GM12878 (cell line): Measurements from ENCODE around the gene SLC6A7. TPM values are rescaled to one million over a fixed set of nuclear protein-coding genes. Genes with fewer than 3 reads are reported as not detected.

Experiments
- ATAC-seq: fragments of 200-7000 bp; cut with Tn5 transposase; 3 replicates; pipeline ENCODE4 v1.9.1; 2020; ENCODE audit warnings: mild to moderate bottlenecking, moderate library complexity
- BruUV-seq: library from RNA; stranded (reverse); fragments of 400-500 nt; replicated peaks from 2 replicates; lab custom pipeline; 2021; lab: Mats Ljungman, UMichigan
- CTCF ChIA-PET: fragments of 300-600 bp; sonication (Branson Sonifier 250); formaldehyde crosslinking; extraction: SDS; loops from one replicate; lab custom pipeline; 2021; ENCODE audit warnings: inconsistent platforms; lab: Yijun Ruan, JAX
- POLR2A ChIA-PET: fragments of 350-600 bp; formaldehyde crosslinking; extraction: SDS; loops from one replicate; lab custom pipeline; 2021; ENCODE audit warnings: inconsistent platforms; lab: Charles Lee
- RAD21 ChIA-PET: fragments of 300-600 bp; sonication (Branson Sonifier 250); formaldehyde crosslinking; loops from one replicate; lab custom pipeline; 2023; ENCODE audit warnings: antibody characterized with exemption; ENCODE audit not compliant: unreplicated experiment; lab: Charles Lee
- SMC1A ChIA-PET: fragments of 300-600 bp; sonication (Branson Sonifier 250); formaldehyde crosslinking; loops from one replicate; lab custom pipeline; 2023; ENCODE audit not compliant: unreplicated experiment, uncharacterized antibody; lab: Charles Lee
- DNase-seq: peaks from one replicate; pipeline ENCODE4 v3.0.0-alpha.2; 2011; ENCODE audit warnings: low read depth, low spot score
- FAIRE-seq: peaks from 3 replicates; lab custom pipeline; 2011; peaks lifted over from hg19 to GRCh38; lab: Jason Lieb, UNC
- H2AFZ ChIP-seq: 2 replicates; pipeline ENCODE4 v1.6.0; 2011; ENCODE audit warnings: low read depth, low read length, control low read depth; ENCODE audit not compliant: control insufficient read depth
- H3K27ac ChIP-seq: 2 replicates; pipeline ENCODE4 v1.5.1; 2011; ENCODE audit warnings: control low read depth; ENCODE audit not compliant: control insufficient read depth, insufficient read depth
- H3K27me3 ChIP-seq, 2 experiments: replicated peaks in 1 of 2; 2 replicates each; pipeline versions ENCODE4 v1.6.0 to v1.6.1; 2011; ENCODE audit warnings: low read length in 1 of 2; ENCODE audit not compliant: control insufficient read depth in 2 of 2, insufficient read depth in 2 of 2
- H3K36me3 ChIP-seq, 2 experiments: 2 replicates each; pipeline ENCODE4 v1.5.1; 2011; ENCODE audit warnings: low read length in 1 of 2; ENCODE audit not compliant: control insufficient read depth in 2 of 2, insufficient read depth in 2 of 2
- H3K4me1 ChIP-seq: 2 replicates; pipeline ENCODE4 v1.6.1; 2011; ENCODE audit warnings: mild to moderate bottlenecking, low read length, moderate library complexity, mixed read lengths; ENCODE audit not compliant: control insufficient read depth, insufficient read depth
- H3K4me2 ChIP-seq: 2 replicates; pipeline ENCODE4 v1.6.0; 2011; ENCODE audit warnings: control low read depth; ENCODE audit not compliant: control insufficient read depth, insufficient read depth
- H3K4me3 ChIP-seq: fragments of 200-600 bp; sonication (generic); 2 replicates; pipeline ENCODE4 v1.5.1; 2016
- H3K79me2 ChIP-seq: 2 replicates; pipeline ENCODE4 v1.6.0; 2011; ENCODE audit warnings: low read length; ENCODE audit not compliant: control insufficient read depth, insufficient read depth
- H3K9ac ChIP-seq: 2 replicates; pipeline ENCODE4 v1.8.0; 2011; ENCODE audit warnings: low read length, control low read depth, mixed read lengths; ENCODE audit not compliant: control insufficient read depth, insufficient read depth
- H3K9me3 ChIP-seq: replicated peaks from 3 replicates; pipeline ENCODE4 v1.5.1; 2011; ENCODE audit warnings: mild to moderate bottlenecking, low read length; ENCODE audit not compliant: control insufficient read depth, insufficient read depth
- H4K20me1 ChIP-seq: 2 replicates; pipeline ENCODE4 v1.6.0; 2011; ENCODE audit not compliant: control insufficient read depth, insufficient read depth
- BCL11A ChIP-seq: IDR thresholded peaks from 2 replicates; pipeline ENCODE4 v1.6.1; 2011; ENCODE audit warnings: low read depth, low read length
- CHD4 ChIP-seq: fragments of 200-600 bp; sonication (generic); IDR thresholded peaks from 2 replicates; pipeline ENCODE4 v1.6.1; 2016; ENCODE audit warnings: mild to moderate bottlenecking
- EED ChIP-seq: sonication (generic); IDR thresholded peaks from 2 replicates; pipeline ENCODE4 v1.6.1; 2016; ENCODE audit warnings: antibody characterized with exemption, low read depth
- JUND ChIP-seq: IDR thresholded peaks from 2 replicates; pipeline ENCODE4 v1.6.1; 2012; ENCODE audit warnings: low read depth, mild to moderate bottlenecking, low read length, improper control_type of control experiment, moderate library complexity
- MTA2 ChIP-seq: fragments of 450-650 bp; IDR thresholded peaks from 2 replicates; pipeline ENCODE4 v1.6.1; 2016; ENCODE audit warnings: low read depth, mild to moderate bottlenecking, moderate library complexity
- MXI1 ChIP-seq: fragments of 150-350 bp; IDR thresholded peaks from 2 replicates; pipeline ENCODE4 v1.6.1; 2011; ENCODE audit warnings: low read depth, mild to moderate bottlenecking, inconsistent platforms, low read length, improper control_type of control experiment
- MYC ChIP-seq: IDR thresholded peaks from 2 replicates; pipeline ENCODE4 v1.6.1; 2011; ENCODE audit warnings: mild to moderate bottlenecking, low read length, moderate library complexity, inconsistent platforms; ENCODE audit not compliant: insufficient read depth, insufficient replicate concordance, insufficient read length, severe bottlenecking
- NR2C2 ChIP-seq: IDR thresholded peaks from 2 replicates; pipeline ENCODE4 v1.6.1; 2011; ENCODE audit warnings: borderline replicate concordance, low read depth; ENCODE audit not compliant: control insufficient read depth, insufficient read length
- RAD21 ChIP-seq: IDR thresholded peaks from 2 replicates; pipeline ENCODE4 v1.6.1; 2011; ENCODE audit warnings: mild to moderate bottlenecking, low read depth, low read length, moderate library complexity; ENCODE audit not compliant: insufficient read depth
- RUNX3 ChIP-seq: IDR thresholded peaks from 2 replicates; pipeline ENCODE4 v1.6.1; 2012; ENCODE audit warnings: low read length, inconsistent platforms
- SMAD1 ChIP-seq: fragments of 450-650 bp; IDR thresholded peaks from 2 replicates; pipeline ENCODE4 v1.6.1; 2018; ENCODE audit warnings: mild to moderate bottlenecking, low read depth; ENCODE audit not compliant: partially characterized antibody
- SMAD5 ChIP-seq: IDR thresholded peaks from 2 replicates; pipeline ENCODE4 v1.6.1; 2016; ENCODE audit warnings: antibody characterized with exemption, low read depth
- SUZ12 ChIP-seq: fragments of 200-600 bp; sonication (generic); IDR thresholded peaks from one replicate; pipeline ENCODE4 v1.6.1; 2018; ENCODE audit warnings: antibody characterized with exemption, mild to moderate bottlenecking; ENCODE audit not compliant: unreplicated experiment
- TCF7 ChIP-seq: IDR thresholded peaks from 2 replicates; pipeline ENCODE4 v1.6.1; 2014; ENCODE audit warnings: antibody characterized with exemption, borderline replicate concordance
- ZNF217 ChIP-seq: fragments of 450-650 bp; IDR thresholded peaks from 2 replicates; pipeline ENCODE4 v1.6.1; 2017; ENCODE audit warnings: antibody characterized with exemption, mild to moderate bottlenecking
- WGBS: methylation state at CpG from one replicate; pipeline ENCODE4 v1.1.6; 2016; ENCODE audit warnings: low lambda C conversion rate; ENCODE audit not compliant: insufficient replicate concordance, insufficient coverage; ENCODE audit errors: missing lambda C conversion rate; 5-methylcytosine and 5-hydroxymethylcytosine counted together
- in situ Hi-C: fragments of 300-500 bp; cut with MboI; formaldehyde crosslinking; loops from 9 replicates; pipeline ENCODE4 v1.14.3; 2018; ENCODE audit warnings: mixed read lengths
- intact Hi-C: fragments of 100-400 bp; cut with micrococcal nuclease; formaldehyde crosslinking; loops from one replicate; pipeline ENCODE4 v1.14.2; 2022; ENCODE audit not compliant: unreplicated experiment
- polyA plus RNA-seq, 11 experiments: library from polyadenylated mRNA; depleted of rRNA in 4 of 11; unstranded in 6 of 11; stranded (reverse) in 5 of 11; fragments of >200 nt; fragmentation: Nextera tagmentation in 4 of 11; fragmentation: Illumina TruSeq in 1 of 11; extraction: Ambion mirVana in 4 of 11; extraction: Trizol in 1 of 11; gene quantifications; 1 replicate in 1 of 11; 2 replicates in 10 of 11; pipeline versions ENCODE4 v1.2.1 to v1.2.3, GENCODE V29; 2011 to 2016; ENCODE audit warnings: inconsistent platforms in 2 of 11, missing spikeins in 2 of 11, low read depth in 1 of 11
- total RNA-seq, 4 experiments: library from RNA; depleted of rRNA in 3 of 4; stranded (reverse); fragments of >200 nt in 3 of 4; fragmentation: Illumina TruSeq in 1 of 4; extraction: Trizol in 1 of 4; gene quantifications; 2 replicates each; pipeline versions ENCODE4 v1.2.1 to v1.2.3, GENCODE V29; 2013 to 2021
- TF ChIP-seq, protein P1 (sequence below): fragments of 450-650 bp; IDR thresholded peaks from 2 replicates; pipeline ENCODE4 v1.6.1; 2017; ENCODE audit warnings: borderline replicate concordance
- TF ChIP-seq, protein P2 (sequence below): fragments of 150-350 bp; IDR thresholded peaks from 2 replicates; pipeline ENCODE4 v1.6.1; 2016; ENCODE audit warnings: low read depth, low read length
- TF ChIP-seq, protein P3 (sequence below): fragments of 450-650 bp; IDR thresholded peaks from 2 replicates; pipeline ENCODE4 v1.6.1; 2016; ENCODE audit warnings: mild to moderate bottlenecking, moderate library complexity, borderline replicate concordance

The SLC6A7 gene
- total and polyA plus RNA-seq, 10 of the 15 experiments (the other 5 are each of a cell fraction or from before 2014, with no cell fraction given) = 0.01 to 0.15 (median 0.06) TPM; not detected in 7

DNA sequence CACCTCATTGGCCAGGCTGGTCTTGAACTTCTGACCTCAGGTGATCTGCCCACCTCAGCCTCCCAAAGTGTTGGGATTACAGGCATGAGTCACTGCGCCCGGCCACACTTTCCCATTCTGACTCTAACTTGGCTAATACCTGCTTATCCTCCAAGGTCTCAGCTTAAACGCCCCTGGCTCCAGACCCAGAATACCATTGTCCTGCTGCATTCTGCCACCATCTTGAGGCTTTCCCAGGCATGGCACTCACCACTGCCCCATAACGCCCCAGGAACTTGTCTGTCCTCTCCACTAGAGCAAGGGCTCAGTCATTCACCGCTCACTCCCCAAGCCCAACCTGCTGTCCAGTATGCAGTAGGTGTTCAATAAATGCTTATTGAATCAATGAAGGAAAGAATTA, 59.9 kb downstream of the SLC6A7 start:
- in situ Hi-C loops (no loop called here), intact Hi-C loops (no loop called here)
- Histone ChIP-seq H3K4me1 (no peaks in the 10 kb centered on the region), H3K4me2 (no peak overlapping the region), H4K20me1 (no peaks in the 10 kb centered on the region), H3K27ac (no peak overlapping the region), H3K79me2 (no peaks in the 10 kb centered on the region), H3K27me3 (peaks cover 2% of the 10 kb centered on the region in 2 experiments), H3K9me3 (no peaks in the 10 kb centered on the region; the same call in 2 of the 3 replicates), H3K9ac (no peak overlapping the region), H3K4me3 (no peak overlapping the region), H2AFZ (no peak overlapping the region), H3K36me3 (no peaks in the 10 kb centered on the region)
- no TSS peak for BruUV-seq
- RAD21 ChIA-PET = no interaction called here
- 30% methylated on average over 5 of the region's 5 CpGs for WGBS
- POLR2A ChIA-PET = no interaction called here
- SMC1A ChIA-PET = no interaction called here
- no peak for ATAC-seq
- no peak for DNase-seq
- no peak for FAIRE-seq
- CTCF ChIA-PET = no interaction called here
- TF ChIP-seq ZNF217 (no peak), MTA2 (no peak), SMAD1 (no peak), BCL11A (no peak), JUND (no peak), CHD4 (no peak), SUZ12 (no peak), EED (no peak), MXI1 (no peak), RUNX3 (no peak), SMAD5 (no peak), MYC (no peak), TCF7 (no peak), RAD21 (no peak), NR2C2 (no peak)
- TF ChIP-seq, protein P1, sequence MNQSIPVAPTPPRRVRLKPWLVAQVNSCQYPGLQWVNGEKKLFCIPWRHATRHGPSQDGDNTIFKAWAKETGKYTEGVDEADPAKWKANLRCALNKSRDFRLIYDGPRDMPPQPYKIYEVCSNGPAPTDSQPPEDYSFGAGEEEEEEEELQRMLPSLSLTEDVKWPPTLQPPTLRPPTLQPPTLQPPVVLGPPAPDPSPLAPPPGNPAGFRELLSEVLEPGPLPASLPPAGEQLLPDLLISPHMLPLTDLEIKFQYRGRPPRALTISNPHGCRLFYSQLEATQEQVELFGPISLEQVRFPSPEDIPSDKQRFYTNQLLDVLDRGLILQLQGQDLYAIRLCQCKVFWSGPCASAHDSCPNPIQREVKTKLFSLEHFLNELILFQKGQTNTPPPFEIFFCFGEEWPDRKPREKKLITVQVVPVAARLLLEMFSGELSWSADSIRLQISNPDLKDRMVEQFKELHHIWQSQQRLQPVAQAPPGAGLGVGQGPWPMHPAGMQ = no peak
- TF ChIP-seq, protein P2, sequence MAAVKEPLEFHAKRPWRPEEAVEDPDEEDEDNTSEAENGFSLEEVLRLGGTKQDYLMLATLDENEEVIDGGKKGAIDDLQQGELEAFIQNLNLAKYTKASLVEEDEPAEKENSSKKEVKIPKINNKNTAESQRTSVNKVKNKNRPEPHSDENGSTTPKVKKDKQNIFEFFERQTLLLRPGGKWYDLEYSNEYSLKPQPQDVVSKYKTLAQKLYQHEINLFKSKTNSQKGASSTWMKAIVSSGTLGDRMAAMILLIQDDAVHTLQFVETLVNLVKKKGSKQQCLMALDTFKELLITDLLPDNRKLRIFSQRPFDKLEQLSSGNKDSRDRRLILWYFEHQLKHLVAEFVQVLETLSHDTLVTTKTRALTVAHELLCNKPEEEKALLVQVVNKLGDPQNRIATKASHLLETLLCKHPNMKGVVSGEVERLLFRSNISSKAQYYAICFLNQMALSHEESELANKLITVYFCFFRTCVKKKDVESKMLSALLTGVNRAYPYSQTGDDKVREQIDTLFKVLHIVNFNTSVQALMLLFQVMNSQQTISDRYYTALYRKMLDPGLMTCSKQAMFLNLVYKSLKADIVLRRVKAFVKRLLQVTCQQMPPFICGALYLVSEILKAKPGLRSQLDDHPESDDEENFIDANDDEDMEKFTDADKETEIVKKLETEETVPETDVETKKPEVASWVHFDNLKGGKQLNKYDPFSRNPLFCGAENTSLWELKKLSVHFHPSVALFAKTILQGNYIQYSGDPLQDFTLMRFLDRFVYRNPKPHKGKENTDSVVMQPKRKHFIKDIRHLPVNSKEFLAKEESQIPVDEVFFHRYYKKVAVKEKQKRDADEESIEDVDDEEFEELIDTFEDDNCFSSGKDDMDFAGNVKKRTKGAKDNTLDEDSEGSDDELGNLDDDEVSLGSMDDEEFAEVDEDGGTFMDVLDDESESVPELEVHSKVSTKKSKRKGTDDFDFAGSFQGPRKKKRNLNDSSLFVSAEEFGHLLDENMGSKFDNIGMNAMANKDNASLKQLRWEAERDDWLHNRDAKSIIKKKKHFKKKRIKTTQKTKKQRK = no peak
- TF ChIP-seq, protein P3, sequence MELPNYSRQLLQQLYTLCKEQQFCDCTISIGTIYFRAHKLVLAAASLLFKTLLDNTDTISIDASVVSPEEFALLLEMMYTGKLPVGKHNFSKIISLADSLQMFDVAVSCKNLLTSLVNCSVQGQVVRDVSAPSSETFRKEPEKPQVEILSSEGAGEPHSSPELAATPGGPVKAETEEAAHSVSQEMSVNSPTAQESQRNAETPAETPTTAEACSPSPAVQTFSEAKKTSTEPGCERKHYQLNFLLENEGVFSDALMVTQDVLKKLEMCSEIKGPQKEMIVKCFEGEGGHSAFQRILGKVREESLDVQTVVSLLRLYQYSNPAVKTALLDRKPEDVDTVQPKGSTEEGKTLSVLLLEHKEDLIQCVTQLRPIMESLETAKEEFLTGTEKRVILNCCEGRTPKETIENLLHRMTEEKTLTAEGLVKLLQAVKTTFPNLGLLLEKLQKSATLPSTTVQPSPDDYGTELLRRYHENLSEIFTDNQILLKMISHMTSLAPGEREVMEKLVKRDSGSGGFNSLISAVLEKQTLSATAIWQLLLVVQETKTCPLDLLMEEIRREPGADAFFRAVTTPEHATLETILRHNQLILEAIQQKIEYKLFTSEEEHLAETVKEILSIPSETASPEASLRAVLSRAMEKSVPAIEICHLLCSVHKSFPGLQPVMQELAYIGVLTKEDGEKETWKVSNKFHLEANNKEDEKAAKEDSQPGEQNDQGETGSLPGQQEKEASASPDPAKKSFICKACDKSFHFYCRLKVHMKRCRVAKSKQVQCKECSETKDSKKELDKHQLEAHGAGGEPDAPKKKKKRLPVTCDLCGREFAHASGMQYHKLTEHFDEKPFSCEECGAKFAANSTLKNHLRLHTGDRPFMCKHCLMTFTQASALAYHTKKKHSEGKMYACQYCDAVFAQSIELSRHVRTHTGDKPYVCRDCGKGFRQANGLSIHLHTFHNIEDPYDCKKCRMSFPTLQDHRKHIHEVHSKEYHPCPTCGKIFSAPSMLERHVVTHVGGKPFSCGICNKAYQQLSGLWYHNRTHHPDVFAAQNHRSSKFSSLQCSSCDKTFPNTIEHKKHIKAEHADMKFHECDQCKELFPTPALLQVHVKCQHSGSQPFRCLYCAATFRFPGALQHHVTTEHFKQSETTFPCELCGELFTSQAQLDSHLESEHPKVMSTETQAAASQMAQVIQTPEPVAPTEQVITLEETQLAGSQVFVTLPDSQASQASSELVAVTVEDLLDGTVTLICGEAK = no peak
